PC-9 (cell line): ENCODE results near the gene IRS1.

Source experiments
- CTCF ChIP-seq: fragments of 200-600 bp; sonication (generic); conservative IDR thresholded peaks from 2 replicates; pipeline ENCODE4 v1.6.1; 2017; ENCODE audit warnings: mixed run types, antibody characterized with exemption, mild to moderate bottlenecking, moderate library complexity
- EZH2 ChIP-seq: fragments of 200-600 bp; sonication (generic); IDR thresholded peaks from 2 replicates; pipeline ENCODE4 v1.8.0; 2017; ENCODE audit warnings: antibody characterized with exemption, low read depth

- TF ChIP-seq CTCF (0 out of 2 replicates have a peak, but pooled peaks have one; percentile 11), EZH2 (no peak)
These were observed 36.9 kb upstream of the IRS1 start for GRCh38 chr2:226836548-226836885.
